Activated naive CD4-positive, alpha-beta T cell treated with anti-CD3 and anti-CD28 coated beads, Interleukin-2, amount 10 ng/mL, durations not matched to agents 7 days and 5 days (primary cell): ENCODE results near the gene RPS6KB1.
"Not testable (repeated sequence)": the region's sequence is repeated elsewhere in the genome, so short reads cannot be mapped to it uniquely, and the experiment has no call there.

ENCODE experiments used
- CTCF ChIA-PET: fragments of 350-600 bp; sonication (Branson Sonifier 250); formaldehyde crosslinking; loops from one replicate; lab custom pipeline; 2021; ENCODE audit warnings: antibody characterized with exemption; lab: Charles Lee
- DNase-seq: peaks from one replicate; pipeline ENCODE4 v3.0.0-alpha.2; 2020
- H3K27ac Mint-ChIP-seq: one replicate; pipeline ENCODE4 v1.8.0; 2021; ENCODE audit warnings: mild to moderate bottlenecking, moderate library complexity, mixed read lengths
- H3K27me3 Mint-ChIP-seq: one replicate; pipeline ENCODE4 v1.8.0; 2021; ENCODE audit warnings: mild to moderate bottlenecking, mixed read lengths
- H3K36me3 Mint-ChIP-seq: one replicate; pipeline ENCODE4 v1.8.0; 2021; ENCODE audit warnings: mixed read lengths
- H3K4me1 Mint-ChIP-seq: one replicate; pipeline ENCODE4 v1.8.0; 2021; ENCODE audit warnings: mixed read lengths
- H3K4me3 Mint-ChIP-seq: one replicate; pipeline ENCODE4 v1.8.0; 2021; ENCODE audit warnings: mild to moderate bottlenecking, moderate library complexity, mixed read lengths
- H3K9me3 Mint-ChIP-seq: one replicate; pipeline ENCODE4 v1.8.0; 2021; ENCODE audit warnings: mixed read lengths

The RPS6KB1 gene

DNA sequence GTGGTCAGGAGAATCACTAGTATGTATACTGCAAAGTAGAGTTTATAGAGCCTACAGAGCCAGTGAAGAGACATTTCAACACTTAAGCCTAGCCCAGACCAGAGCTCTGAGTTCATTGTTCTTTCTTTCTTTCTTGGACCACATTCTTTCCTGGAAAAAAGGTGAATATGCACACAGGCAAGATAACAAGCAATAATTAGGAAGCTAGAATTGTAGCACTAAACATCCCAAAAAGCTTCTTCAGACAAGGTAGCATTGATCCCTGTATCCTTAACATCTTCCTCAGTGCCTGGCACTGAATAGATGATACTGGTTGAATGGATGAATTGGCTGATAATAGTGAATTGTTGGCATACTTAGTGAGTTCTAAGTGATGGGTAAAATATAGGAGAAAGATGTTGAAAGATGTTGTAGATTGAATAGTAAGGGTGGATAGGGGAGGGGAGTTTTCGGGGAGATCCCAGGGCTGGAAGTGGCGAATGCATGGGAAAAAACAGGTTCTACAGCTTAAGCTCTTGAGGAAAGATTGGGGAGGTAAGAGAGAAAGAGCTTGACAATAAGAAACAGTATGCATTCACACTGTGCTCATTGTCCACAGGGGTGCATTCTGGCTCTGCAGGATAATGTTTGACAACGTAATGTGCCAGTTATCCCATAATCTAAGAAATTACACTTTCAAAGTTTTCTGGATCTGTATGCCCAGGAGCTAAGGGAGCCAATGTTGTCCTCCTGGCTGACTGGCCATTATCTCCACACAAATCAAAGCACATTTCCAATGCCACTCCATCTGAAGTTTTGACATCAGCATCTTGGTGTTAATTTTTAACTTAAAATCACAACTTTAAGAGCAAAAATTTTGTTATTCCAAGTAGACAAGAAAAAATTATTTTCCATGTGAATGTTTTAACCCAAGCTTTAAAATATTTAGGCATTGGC lies 35.8 kb upstream of the RPS6KB1 start:
- H3K27ac Mint-ChIP-seq, result no peak overlapping the region
- H3K9me3 Mint-ChIP-seq, result no peaks in the 10 kb centered on the region
- peaks cover 15% of the 10 kb centered on the region for H3K36me3 Mint-ChIP-seq
- H3K4me1 Mint-ChIP-seq, result peaks cover 41% of the 10 kb centered on the region
- CTCF ChIA-PET, result interaction anchor here (0.6 to 0.8 kb wide), 2 partner anchors 70 to 179 kb away, joined by 3 read pairs; no protein-coding TSS in a partner anchor
- no peak for DNase-seq
- no peak overlapping the region for H3K4me3 Mint-ChIP-seq
- no peaks in the 10 kb centered on the region for H3K27me3 Mint-ChIP-seq

DNA sequence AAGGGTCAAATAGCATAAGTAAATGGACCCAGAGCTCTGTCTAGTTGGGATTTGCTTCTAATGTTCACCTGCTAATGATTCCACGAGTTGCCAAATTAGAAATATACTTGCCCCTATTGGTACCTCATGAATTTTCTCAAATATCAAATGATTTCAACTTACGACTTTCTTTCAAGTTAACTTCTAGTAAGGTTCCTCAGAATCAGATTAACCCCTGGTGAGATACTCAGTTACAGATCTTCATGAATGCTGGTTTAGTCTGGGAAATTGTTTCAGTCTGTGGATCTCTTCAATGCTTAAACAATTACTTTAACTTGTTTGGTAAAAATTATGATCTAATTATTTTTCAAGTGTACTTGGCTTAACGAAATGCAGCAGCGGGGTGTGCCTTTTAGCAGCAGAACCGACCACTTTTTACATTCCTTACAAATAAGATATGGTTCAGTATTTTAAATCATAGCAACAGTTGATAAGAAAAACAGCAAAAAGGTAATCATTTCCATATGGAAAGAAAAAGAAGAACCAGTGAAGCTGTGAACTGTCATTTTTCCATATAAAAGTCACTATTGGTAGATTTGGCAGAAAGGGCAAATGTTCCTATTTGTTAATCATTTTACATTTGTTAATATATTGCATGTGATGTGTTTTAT lies 34.6 kb upstream of the RPS6KB1 start:
- H3K4me1 Mint-ChIP-seq, result peaks cover 29% of the 10 kb centered on the region
- H3K27me3 Mint-ChIP-seq, result no peaks in the 10 kb centered on the region
- peaks cover 18% of the 10 kb centered on the region for H3K36me3 Mint-ChIP-seq
- CTCF ChIA-PET, result interaction anchor here (0.7 to 1.7 kb wide), 6 partner anchors 9 to 163 kb away, joined by 4 to 16 read pairs (median 6); no protein-coding TSS in a partner anchor
- no peaks in the 10 kb centered on the region for H3K9me3 Mint-ChIP-seq
- no peak overlapping the region for H3K4me3 Mint-ChIP-seq
- no peak overlapping the region for H3K27ac Mint-ChIP-seq
- DNase-seq, result no peak

GRCh38 chr17:59858932-59859331 lies 34.0 kb upstream of the RPS6KB1 start:
- Mint-ChIP-seq H3K27ac (no peak overlapping the region), H3K4me1 (peaks cover 23% of the 10 kb centered on the region), H3K27me3 (no peaks in the 10 kb centered on the region), H3K9me3 (no peaks in the 10 kb centered on the region), H3K4me3 (no peak overlapping the region), H3K36me3 (peaks cover 22% of the 10 kb centered on the region)
- CTCF ChIA-PET, result interaction anchor here (0.7 to 2.2 kb wide), 10 partner anchors 10 to 338 kb away, joined by 3 to 16 read pairs (median 4); no protein-coding TSS in a partner anchor
- no peak for DNase-seq

GRCh38 chr17:59859444-59860025 lies 33.4 kb upstream of the RPS6KB1 start:
- peaks cover 23% of the 10 kb centered on the region for H3K4me1 Mint-ChIP-seq
- no peak overlapping the region for H3K27ac Mint-ChIP-seq
- peaks cover 22% of the 10 kb centered on the region for H3K36me3 Mint-ChIP-seq
- CTCF ChIA-PET, result interaction anchor here (0.6 to 2.2 kb wide), 10 partner anchors 11 to 339 kb away, joined by 3 to 16 read pairs (median 4); no protein-coding TSS in a partner anchor
- no peak for DNase-seq
- H3K27me3 Mint-ChIP-seq, result no peaks in the 10 kb centered on the region
- no peaks in the 10 kb centered on the region for H3K9me3 Mint-ChIP-seq
- no peak overlapping the region for H3K4me3 Mint-ChIP-seq

- Mint-ChIP-seq H3K4me1 (peaks cover 9% of the 10 kb centered on the region), H3K4me3 (no peak overlapping the region), H3K9me3 (no peaks in the 10 kb centered on the region), H3K36me3 (peaks cover 23% of the 10 kb centered on the region), H3K27me3 (no peaks in the 10 kb centered on the region), H3K27ac (no peak overlapping the region)
- CTCF ChIA-PET, result interaction anchor here (0.7 to 2.1 kb wide), 2 partner anchors 111 to 116 kb away, joined by 3 to 5 read pairs; no protein-coding TSS in a partner anchor
- no peak for DNase-seq
Observed at GRCh38 chr17:59863616-59864015, 29.3 kb upstream of the RPS6KB1 start.

DNA sequence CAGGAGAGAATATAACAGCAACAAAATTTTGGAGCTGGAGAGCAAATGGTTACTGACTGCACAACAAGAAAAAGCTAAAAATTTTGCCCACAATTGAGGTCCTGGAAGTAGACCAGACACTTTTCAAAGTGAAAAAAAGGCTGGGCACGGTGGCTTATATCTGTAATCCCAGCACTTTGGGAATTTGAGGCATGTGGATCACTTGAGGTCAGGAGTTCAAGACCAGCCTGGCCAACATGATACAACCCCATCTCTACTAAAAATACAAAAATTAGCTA lies 23.0 kb upstream of the RPS6KB1 start:
- no peaks in the 10 kb centered on the region for H3K4me1 Mint-ChIP-seq
- no peaks in the 10 kb centered on the region for H3K9me3 Mint-ChIP-seq
- H3K27ac Mint-ChIP-seq, result no peak overlapping the region
- CTCF ChIA-PET, result interaction anchor here (1.3 to 1.9 kb wide), 3 partner anchors 10 to 123 kb away, joined by 3 to 7 read pairs (median 6); no protein-coding TSS in a partner anchor
- H3K36me3 Mint-ChIP-seq, result peaks cover 14% of the 10 kb centered on the region
- H3K4me3 Mint-ChIP-seq, result no peak overlapping the region
- DNase-seq, result no peak
- no peaks in the 10 kb centered on the region for H3K27me3 Mint-ChIP-seq

DNA sequence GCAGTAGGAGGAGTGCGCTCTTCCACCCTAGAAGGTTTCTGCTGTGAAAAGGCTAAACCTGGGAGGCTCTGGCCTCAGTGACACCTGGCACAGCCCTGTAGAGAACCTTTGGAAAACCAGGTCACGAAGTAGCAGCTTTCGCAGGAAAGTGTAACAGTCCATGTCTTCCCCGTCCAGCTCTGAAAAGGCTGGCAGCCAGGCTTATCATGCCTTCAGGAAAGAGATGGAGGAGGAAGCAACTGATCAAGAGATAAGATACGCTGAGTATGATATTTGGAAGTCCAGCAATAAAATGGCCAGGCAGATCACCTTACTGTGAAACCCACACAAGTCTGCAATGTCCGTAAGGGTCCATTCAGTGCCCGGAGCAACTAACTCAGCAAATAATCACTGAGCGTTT lies 22.4 kb upstream of the RPS6KB1 start:
- Mint-ChIP-seq H3K27me3 (no peaks in the 10 kb centered on the region), H3K4me3 (no peak overlapping the region), H3K27ac (no peak overlapping the region), H3K4me1 (no peaks in the 10 kb centered on the region), H3K9me3 (no peaks in the 10 kb centered on the region), H3K36me3 (peaks cover 13% of the 10 kb centered on the region)
- no peak for DNase-seq
- CTCF ChIA-PET, result interaction anchor here (1.6 to 2.5 kb wide), 2 partner anchors 10 to 124 kb away, joined by 6 to 7 read pairs; no protein-coding TSS in a partner anchor

GRCh38 chr17:59872351-59872750 lies 20.6 kb upstream of the RPS6KB1 start:
- H3K9me3 Mint-ChIP-seq, result no peaks in the 10 kb centered on the region
- CTCF ChIA-PET, result interaction anchor here (0.7 to 2.5 kb wide), 2 partner anchors 125 to 537 kb away, joined by 3 to 6 read pairs; no protein-coding TSS in a partner anchor
- no peak for DNase-seq
- H3K4me1 Mint-ChIP-seq, result no peaks in the 10 kb centered on the region
- no peak overlapping the region for H3K4me3 Mint-ChIP-seq
- no peak overlapping the region for H3K27ac Mint-ChIP-seq
- no peaks in the 10 kb centered on the region for H3K27me3 Mint-ChIP-seq
- peaks cover 16% of the 10 kb centered on the region for H3K36me3 Mint-ChIP-seq

GRCh38 chr17:59873414-59873813 lies 19.5 kb upstream of the RPS6KB1 start:
- peaks cover 22% of the 10 kb centered on the region for H3K36me3 Mint-ChIP-seq
- CTCF ChIA-PET, result not testable (repeated sequence)

DNA sequence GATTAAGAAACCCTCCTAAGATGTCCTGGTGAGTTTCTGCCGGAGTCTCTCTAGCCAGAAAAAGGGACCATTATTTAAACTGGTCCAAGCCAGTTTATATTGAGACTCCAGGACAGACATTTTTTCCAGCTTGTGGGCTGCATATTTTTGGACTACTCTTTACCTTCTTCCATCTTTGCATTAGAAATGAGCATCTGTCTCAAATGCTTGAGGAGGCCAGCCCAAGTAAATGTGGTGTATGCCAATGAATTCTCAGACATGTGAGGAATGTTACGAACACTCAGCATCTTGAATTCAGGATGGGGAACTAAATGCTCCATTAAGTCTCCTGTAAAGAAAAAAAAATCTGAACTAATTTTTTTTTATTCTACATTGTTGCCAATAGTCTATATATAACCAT lies 18.5 kb upstream of the RPS6KB1 start:
- Mint-ChIP-seq H3K4me1 (no peaks in the 10 kb centered on the region), H3K36me3 (peaks cover 22% of the 10 kb centered on the region), H3K27ac (no peak overlapping the region), H3K4me3 (no peak overlapping the region), H3K27me3 (no peaks in the 10 kb centered on the region), H3K9me3 (no peaks in the 10 kb centered on the region)
- no peak for DNase-seq
- CTCF ChIA-PET, result no interaction called here

More at GRCh38 chr17:59873414-59873813, 19.5 kb upstream of the RPS6KB1 start:
- not testable (repeated sequence) for H3K27me3 Mint-ChIP-seq, H3K9me3 Mint-ChIP-seq, H3K27ac Mint-ChIP-seq, H3K4me3 Mint-ChIP-seq, H3K4me1 Mint-ChIP-seq, DNase-seq

GRCh38 chr17:59876107-59876506 lies 16.8 kb upstream of the RPS6KB1 start:
- no peak overlapping the region for H3K4me3 Mint-ChIP-seq
- DNase-seq, result no peak
- H3K4me1 Mint-ChIP-seq, result no peaks in the 10 kb centered on the region
- CTCF ChIA-PET, result interaction anchor here (0.7 to 1.8 kb wide), 3 partner anchors 15 to 128 kb away, joined by 5 to 8 read pairs (median 5); no protein-coding TSS in a partner anchor
- no peaks in the 10 kb centered on the region for H3K27me3 Mint-ChIP-seq
- peaks cover 28% of the 10 kb centered on the region for H3K36me3 Mint-ChIP-seq
- H3K27ac Mint-ChIP-seq, result no peak overlapping the region
- no peaks in the 10 kb centered on the region for H3K9me3 Mint-ChIP-seq

- DNase-seq, result no peak
- CTCF ChIA-PET, result no interaction called here
- H3K9me3 Mint-ChIP-seq, result no peaks in the 10 kb centered on the region
- peaks cover 27% of the 10 kb centered on the region for H3K36me3 Mint-ChIP-seq
- no peak overlapping the region for H3K27ac Mint-ChIP-seq
- no peaks in the 10 kb centered on the region for H3K4me1 Mint-ChIP-seq
- H3K27me3 Mint-ChIP-seq, result no peaks in the 10 kb centered on the region
- no peak overlapping the region for H3K4me3 Mint-ChIP-seq
Observed at GRCh38 chr17:59877965-59878364, 15.0 kb upstream of the RPS6KB1 start.

DNA sequence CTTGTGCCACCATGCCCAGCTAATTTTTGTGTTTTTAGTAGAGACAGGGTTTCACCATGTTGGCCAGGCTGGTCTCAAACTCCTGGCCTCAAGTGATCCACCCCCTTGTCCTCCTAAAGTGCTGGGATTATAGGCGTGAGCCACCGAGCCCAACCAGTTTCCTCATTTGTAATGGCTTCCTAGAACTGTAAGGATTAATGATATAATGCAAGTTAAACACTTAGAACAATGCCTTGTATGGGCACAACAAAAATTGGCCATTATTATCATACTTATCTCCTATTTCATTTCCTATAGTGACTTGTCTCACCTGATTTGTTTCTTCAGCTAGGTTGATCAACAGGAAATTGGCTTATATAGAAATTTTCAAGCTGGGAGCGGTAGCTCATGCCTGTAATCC lies 14.3 kb upstream of the RPS6KB1 start:
- H3K36me3 Mint-ChIP-seq, result peaks cover 27% of the 10 kb centered on the region
- no peaks in the 10 kb centered on the region for H3K27me3 Mint-ChIP-seq
- no peak for DNase-seq
- no peak overlapping the region for H3K4me3 Mint-ChIP-seq
- no peak overlapping the region for H3K27ac Mint-ChIP-seq
- H3K9me3 Mint-ChIP-seq, result no peaks in the 10 kb centered on the region
- no peaks in the 10 kb centered on the region for H3K4me1 Mint-ChIP-seq
- CTCF ChIA-PET, result no interaction called here

- DNase-seq, result no peak
- Mint-ChIP-seq H3K36me3 (peaks cover 33% of the 10 kb centered on the region), H3K4me3 (no peak overlapping the region), H3K27ac (no peak overlapping the region), H3K4me1 (peaks cover 9% of the 10 kb centered on the region), H3K9me3 (no peaks in the 10 kb centered on the region), H3K27me3 (no peaks in the 10 kb centered on the region)
- CTCF ChIA-PET, result no interaction called here
Observed at GRCh38 chr17:59884861-59885260, 8.1 kb upstream of the RPS6KB1 start.
